SK-N-SH treated with all-trans-retinoic acid at 6 μM for 48 hours (cell line): ENCODE data around the gene C2CD5.

ENCODE experiments used
- BACH2 ChIP-seq: fragments of 250-450 bp; sonication (Bioruptor Pico); IDR thresholded peaks from 2 replicates; pipeline ENCODE4 v1.9.0; 2021; ENCODE audit warnings: mild to moderate bottlenecking, borderline replicate concordance
- CSDC2 ChIP-seq: fragments of 250-450 bp; sonication (Bioruptor Pico); IDR thresholded peaks from 2 replicates; pipeline ENCODE4 v1.5.0; 2020; ENCODE audit warnings: mild to moderate bottlenecking, moderate library complexity
- PPARA ChIP-seq: fragments of 250-450 bp; sonication (Bioruptor Pico); IDR thresholded peaks from 2 replicates; pipeline ENCODE4 v1.5.0; 2020; ENCODE audit warnings: mild to moderate bottlenecking, borderline replicate concordance
- RARB ChIP-seq: fragments of 250-450 bp; sonication (Bioruptor Pico); IDR thresholded peaks from 2 replicates; pipeline ENCODE4 v1.8.0; 2021; ENCODE audit warnings: mild to moderate bottlenecking, moderate library complexity
- SNAI2 ChIP-seq: fragments of 250-450 bp; sonication (Bioruptor Pico); IDR thresholded peaks from 2 replicates; pipeline ENCODE4 v1.5.0; 2020; ENCODE audit warnings: mild to moderate bottlenecking, moderate library complexity
- TOX ChIP-seq: fragments of 250-450 bp; sonication (Bioruptor Pico); IDR thresholded peaks from 2 replicates; pipeline ENCODE4 v1.8.0; 2021; ENCODE audit warnings: mild to moderate bottlenecking, moderate library complexity, borderline replicate concordance
- ZC3H10 ChIP-seq: fragments of 250-450 bp; sonication (Bioruptor Pico); IDR thresholded peaks from 2 replicates; pipeline ENCODE4 v1.5.1; 2021; ENCODE audit warnings: mild to moderate bottlenecking, moderate library complexity
- ZFP3 ChIP-seq: fragments of 250-450 bp; sonication (Bioruptor Pico); IDR thresholded peaks from 2 replicates; pipeline ENCODE4 v1.5.0; 2020; ENCODE audit warnings: mild to moderate bottlenecking, moderate library complexity
- ZNF565 ChIP-seq: fragments of 450-650 bp; formaldehyde crosslinking; conservative IDR thresholded peaks from 2 replicates; pipeline ENCODE4 v1.5.0; 2020; ENCODE audit warnings: low read depth, mild to moderate bottlenecking, moderate library complexity
- ZNF70 ChIP-seq: fragments of 450-650 bp; formaldehyde crosslinking; IDR thresholded peaks from 2 replicates; pipeline ENCODE4 v1.5.0; 2020; ENCODE audit warnings: mild to moderate bottlenecking, moderate library complexity
- ZNF8 ChIP-seq: fragments of 450-650 bp; formaldehyde crosslinking; IDR thresholded peaks from 2 replicates; pipeline ENCODE4 v1.5.0; 2020; ENCODE audit warnings: mild to moderate bottlenecking, moderate library complexity
- TF ChIP-seq, protein P1 (sequence below): fragments of 250-450 bp; sonication (Bioruptor Pico); IDR thresholded peaks from 2 replicates; pipeline ENCODE4 v1.8.0; 2020; ENCODE audit warnings: mild to moderate bottlenecking, moderate library complexity, borderline replicate concordance
- TF ChIP-seq, protein P2 (sequence below): fragments of 250-450 bp; sonication (Bioruptor Pico); IDR thresholded peaks from 2 replicates; pipeline ENCODE4 v1.5.1; 2021; ENCODE audit warnings: mild to moderate bottlenecking, moderate library complexity

DNA sequence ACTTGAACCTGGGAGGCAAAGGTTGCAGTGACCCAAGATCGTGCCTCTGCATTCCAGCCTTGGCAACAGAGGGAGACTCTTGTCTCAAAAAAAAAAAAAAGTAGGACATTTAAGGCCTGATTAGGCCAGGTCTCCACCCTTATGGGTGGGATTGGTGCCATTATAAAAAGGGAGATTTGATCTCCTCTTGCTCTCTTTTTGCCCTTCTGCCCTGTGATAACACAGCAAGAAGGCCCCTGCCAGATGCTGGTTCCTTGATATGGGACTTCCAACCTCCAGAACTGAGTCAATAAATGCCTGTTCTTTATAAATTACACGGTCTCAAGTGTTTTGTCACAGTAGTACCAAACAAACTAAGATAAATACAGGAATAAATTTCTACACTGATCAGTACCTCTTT is 81.0 kb downstream of the C2CD5 start:
- TF ChIP-seq ZNF70, result no peak
- TF ChIP-seq ZNF565, result no peak
- TF ChIP-seq, protein P1, sequence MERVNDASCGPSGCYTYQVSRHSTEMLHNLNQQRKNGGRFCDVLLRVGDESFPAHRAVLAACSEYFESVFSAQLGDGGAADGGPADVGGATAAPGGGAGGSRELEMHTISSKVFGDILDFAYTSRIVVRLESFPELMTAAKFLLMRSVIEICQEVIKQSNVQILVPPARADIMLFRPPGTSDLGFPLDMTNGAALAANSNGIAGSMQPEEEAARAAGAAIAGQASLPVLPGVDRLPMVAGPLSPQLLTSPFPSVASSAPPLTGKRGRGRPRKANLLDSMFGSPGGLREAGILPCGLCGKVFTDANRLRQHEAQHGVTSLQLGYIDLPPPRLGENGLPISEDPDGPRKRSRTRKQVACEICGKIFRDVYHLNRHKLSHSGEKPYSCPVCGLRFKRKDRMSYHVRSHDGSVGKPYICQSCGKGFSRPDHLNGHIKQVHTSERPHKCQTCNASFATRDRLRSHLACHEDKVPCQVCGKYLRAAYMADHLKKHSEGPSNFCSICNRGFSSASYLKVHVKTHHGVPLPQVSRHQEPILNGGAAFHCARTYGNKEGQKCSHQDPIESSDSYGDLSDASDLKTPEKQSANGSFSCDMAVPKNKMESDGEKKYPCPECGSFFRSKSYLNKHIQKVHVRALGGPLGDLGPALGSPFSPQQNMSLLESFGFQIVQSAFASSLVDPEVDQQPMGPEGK (CRISPR knock-in tag), result no peak
- no peak for TF ChIP-seq BACH2 (CRISPR knock-in tag)
- no peak for TF ChIP-seq RARB (CRISPR knock-in tag)
- TF ChIP-seq ZNF8 (CRISPR knock-in tag), result no peak
- TF ChIP-seq SNAI2, result no peak
- no peak for TF ChIP-seq TOX (CRISPR knock-in tag)
- no peak for TF ChIP-seq ZFP3
- no peak for TF ChIP-seq PPARA (CRISPR knock-in tag)
- TF ChIP-seq CSDC2 (CRISPR knock-in tag), result no peak
- TF ChIP-seq, protein P2, sequence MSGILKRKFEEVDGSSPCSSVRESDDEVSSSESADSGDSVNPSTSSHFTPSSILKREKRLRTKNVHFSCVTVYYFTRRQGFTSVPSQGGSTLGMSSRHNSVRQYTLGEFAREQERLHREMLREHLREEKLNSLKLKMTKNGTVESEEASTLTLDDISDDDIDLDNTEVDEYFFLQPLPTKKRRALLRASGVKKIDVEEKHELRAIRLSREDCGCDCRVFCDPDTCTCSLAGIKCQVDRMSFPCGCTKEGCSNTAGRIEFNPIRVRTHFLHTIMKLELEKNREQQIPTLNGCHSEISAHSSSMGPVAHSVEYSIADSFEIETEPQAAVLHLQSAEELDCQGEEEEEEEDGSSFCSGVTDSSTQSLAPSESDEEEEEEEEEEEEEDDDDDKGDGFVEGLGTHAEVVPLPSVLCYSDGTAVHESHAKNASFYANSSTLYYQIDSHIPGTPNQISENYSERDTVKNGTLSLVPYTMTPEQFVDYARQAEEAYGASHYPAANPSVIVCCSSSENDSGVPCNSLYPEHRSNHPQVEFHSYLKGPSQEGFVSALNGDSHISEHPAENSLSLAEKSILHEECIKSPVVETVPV (CRISPR knock-in tag), result no peak
- TF ChIP-seq ZC3H10 (CRISPR knock-in tag), result no peak
